HG02759 (cell line): ENCODE results near the gene NFKBIA.
A peak's percentile ranks its signal among the peaks of the same experiment; 100 is the strongest.
"Not testable (repeated sequence)": the region's sequence is repeated elsewhere in the genome, so short reads cannot be mapped to it uniquely, and the experiment has no call there.

Experiments
- ATAC-seq: cut with Tn5 transposase; IDR thresholded peaks from one replicate; pipeline ENCODE4 v1.9.1; 2021; ENCODE audit warnings: mild to moderate bottlenecking, moderate library complexity; ENCODE audit not compliant: unreplicated experiment

NFKBIA gene

DNA sequence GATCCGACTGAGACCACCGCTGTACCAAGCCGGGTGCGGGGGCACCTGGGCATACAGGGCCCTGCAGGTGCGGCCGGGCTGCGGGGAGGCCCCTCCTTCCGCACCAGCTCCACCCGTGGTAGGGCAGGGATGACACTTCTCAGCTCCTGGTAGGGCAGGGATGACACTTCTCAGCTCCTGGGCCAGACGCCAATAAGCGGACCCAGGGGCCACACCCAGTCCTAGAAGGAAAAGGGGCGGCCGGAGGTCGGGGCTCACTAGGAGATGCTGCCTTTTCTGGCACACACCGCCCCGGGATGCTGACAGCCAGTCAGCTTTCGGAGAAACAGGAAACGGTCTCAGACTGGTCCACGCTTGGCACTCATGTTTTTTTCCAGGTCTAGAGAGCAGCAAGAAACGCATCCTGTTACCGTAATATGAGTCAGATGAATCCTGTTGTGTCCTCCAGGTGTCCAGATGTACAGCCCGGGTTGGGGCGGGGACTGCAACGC, 34.8 kb downstream of the NFKBIA start:
- ATAC-seq: no peak

DNA sequence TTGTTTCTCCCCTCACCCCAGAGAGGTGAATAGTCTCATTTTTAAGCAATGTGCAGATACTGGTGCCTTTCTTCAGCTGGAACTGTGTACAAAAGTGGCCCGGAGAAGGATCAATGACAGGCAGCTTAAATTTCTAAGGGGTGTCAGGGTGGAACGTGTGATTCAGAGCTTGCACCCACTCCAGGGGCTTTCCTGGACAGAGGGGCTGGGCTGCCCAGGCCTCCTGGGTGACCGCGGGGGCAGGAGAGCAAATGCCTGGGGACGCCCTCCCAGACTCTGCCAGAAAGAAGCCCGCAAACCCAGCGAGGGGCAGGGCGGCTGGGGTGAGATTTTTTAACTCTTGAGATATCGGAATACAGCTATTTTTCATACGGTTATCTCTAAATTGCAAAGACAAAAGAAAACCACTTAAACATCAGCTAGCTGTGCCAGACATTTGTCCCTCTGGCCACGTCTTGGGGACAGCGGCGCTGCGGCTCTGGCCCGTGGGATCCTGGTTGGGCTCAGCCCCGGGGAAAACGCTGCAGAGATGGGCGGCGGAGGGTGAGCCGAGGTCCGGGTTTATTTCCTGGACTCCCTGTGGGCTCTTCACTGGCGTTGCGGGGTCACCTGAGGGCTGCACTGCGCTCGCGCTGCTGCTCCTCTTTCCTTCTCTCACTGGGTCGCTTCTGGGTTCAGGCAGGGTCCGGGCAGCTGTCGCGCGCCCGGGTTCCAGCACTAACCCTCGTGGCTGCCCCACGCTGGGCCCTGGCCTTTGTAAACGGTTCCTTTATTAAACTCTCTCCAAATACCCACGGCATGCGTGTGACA, 35.8 kb downstream of the NFKBIA start:
- ATAC-seq: no peak

DNA sequence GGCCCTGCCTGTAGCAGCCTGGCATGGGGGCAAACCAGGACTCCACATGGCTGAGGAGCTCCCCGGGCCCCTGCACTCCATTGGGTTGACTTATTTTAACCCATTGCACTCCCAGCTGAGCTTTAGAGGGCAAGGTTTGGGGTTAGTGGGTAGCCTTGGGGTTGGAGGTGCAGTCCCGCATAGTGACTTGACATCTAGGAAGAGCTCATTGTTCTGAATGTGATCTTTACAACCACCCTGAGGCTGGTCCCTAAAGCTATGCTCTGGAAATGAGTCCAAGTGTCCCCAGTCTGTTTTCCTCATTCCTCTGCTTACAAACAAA, 36.4 kb downstream of the NFKBIA start:
- ATAC-seq: no peak

DNA sequence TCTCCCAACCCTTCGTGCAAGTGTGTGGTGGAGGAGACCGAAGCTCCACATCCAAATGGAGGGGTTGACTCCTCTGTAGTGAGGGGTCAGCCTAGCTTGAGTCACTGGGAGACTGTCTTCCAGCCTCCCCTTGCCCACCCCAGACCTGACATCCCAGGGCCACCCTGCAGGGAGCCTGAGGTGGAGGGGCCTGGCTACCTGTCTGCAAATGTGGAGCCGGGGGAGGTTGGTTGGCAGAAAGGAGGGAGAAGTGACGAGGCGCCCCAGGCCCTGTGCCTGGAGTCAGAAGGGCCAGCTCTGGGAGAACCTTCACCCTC, 37.5 kb downstream of the NFKBIA start:
- no peak for ATAC-seq

DNA sequence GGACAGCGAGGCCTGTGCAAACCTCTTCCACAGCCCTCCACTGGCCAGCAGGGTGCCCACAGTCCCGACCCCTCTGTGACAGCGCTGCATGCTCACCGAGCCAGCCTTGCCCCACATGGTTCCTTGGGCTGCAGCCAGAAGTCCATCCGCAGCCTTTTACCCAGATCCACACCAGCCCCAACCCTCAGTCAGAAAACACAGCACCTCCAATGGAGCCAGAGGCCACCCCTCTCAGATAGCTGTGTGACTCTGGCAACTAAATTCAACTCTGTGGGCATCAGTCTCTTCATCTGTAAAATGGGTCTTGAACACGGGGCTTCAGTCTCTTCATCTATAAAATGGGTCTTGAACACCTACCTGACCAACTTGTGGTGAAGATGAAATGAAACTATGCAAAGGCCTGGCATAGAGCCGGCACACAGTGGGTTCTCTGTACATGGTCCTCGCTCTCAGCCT, 38.0 kb downstream of the NFKBIA start:
- ATAC-seq: no peak

DNA sequence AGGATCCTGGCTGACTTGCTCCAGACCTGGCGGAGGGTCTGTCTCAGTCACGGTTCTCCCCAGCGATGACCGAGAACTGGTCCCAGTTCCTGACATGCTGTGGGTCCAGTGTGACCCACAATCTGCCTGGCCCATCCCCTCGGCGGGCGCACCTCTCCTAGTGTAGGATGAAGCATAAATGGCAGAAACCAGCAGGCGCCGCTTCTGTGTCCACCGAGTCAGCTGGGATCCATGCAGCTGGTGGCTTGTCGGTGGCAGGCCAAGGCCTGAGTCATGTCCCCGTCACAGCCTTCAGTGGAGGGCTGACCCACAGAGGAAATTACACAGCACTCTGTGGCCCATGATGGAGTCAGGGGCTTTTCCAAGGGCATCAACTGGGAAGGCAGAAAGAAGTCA, 38.5 kb downstream of the NFKBIA start:
- no peak for ATAC-seq

DNA sequence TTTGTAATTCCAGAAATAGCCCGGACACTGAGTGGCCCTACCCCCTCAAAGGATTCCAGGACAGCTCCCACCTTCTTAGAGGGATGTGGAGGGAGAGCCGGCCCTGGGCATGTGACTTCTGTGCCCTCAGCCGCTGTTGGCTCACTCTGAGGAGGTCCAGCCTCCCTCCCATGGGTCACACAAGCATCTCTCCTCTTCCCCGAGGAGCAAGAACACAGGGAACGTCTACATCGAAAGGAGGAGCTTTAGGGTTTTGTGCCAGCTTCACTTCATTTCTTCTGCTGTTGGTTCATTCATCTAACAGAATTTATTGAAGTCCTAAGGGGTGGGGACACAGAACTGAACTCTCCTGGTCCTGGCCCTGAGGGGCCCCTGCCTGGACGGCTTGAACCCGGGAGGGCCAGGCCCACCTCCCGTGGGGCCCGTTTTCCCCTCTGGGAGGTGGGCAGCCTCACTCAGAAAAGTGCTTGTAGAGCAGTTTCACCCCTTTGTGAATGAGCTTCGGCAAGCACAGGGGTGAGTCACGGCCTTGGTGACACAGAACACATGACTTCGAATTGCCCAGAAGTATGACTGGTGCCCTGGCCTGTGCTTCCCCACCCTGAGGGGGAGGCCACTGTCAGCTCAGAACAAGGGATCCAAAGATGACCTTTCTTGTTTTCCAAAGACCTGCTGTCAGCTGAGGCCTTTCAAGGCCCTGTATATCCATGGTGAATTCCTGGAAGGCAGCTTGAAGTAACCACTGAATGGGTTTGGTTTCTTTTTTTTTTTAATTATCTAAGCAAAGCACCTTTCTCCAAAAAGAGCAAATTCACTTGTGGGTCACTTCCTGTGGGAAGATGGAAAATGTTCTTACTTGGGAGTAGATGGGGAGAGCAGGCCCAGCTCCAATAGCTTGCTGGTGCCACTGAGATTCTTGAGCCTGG, 39.2 kb downstream of the NFKBIA start:
- peak; percentile 54 for ATAC-seq

DNA sequence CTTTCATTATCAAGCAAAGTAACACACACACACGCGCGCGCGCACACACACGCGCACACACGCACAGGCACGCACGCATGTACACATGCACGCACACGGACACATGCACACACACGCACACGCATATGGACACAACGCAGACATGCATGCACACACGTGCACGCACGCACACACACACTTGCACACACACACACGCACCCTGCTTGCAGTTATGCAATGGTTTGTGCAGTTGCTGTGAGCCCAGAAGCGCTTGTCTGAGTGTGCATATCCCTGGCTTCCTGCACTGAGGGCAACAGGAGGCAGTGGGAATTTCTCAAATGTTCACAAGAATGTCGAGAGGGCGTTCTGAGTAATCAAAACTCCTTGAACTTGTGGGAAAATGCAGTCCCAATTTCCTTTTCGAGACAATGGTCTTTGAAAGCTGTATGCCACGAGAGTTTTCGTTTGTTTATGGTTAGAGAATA, 41.6 kb downstream of the NFKBIA start:
- no peak for ATAC-seq

DNA sequence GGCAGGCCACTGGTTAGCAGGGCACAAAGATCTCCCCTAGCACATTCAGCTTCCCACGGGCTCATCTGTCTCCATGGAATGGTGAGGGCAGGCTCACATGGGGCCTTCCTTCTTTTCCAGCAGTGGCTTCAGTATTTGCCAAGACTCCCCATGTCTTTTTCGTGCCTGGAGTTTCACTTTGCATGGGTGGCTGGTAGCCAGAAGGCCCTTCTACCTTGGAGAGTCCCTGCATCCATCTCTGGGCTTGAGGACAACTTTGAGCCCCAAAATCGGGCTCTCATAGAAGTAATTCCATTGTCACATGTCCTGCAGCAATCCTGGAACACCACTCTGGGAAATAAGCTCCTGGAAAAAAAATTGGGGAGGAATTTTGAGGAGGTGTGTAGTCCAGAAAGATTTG, 42.1 kb downstream of the NFKBIA start:
- ATAC-seq: no peak

DNA sequence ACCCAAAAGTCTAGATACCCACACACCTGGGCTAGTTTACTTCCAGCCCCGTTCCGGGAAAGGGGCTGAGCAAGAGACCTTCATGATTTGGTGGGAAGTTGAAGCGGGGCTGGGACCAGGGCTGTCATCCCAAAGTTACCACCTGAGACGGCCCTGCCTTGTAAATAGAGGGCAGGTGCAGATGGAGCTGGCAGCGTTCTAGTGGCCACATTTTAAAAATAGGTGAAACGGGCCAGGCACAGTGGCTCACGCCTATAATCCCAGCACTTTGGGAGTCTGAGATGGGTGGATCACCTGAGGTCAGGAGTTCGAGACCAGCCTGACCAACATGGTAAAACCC, 43.4 kb downstream of the NFKBIA start:
- ATAC-seq: no peak

DNA sequence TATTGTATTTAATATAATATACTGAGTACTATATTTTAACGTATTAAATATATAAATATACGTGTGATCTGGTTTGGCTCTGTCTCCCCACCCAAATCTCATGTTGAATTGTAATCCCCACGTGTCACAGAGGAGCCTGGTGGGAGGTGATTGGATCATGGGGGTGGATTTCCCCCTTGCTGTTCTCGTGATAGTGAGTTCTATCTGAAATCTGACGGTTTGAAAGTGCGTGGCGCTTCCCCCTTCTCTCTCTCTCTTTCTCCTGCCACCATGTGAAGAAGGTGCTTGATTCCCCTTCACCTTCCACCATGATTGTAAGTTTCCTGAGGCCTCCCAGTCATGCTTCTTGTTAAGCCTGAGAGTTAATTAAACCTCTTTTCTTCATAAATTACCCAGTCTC, 44.9 kb downstream of the NFKBIA start:
- ATAC-seq: not testable (repeated sequence)

DNA sequence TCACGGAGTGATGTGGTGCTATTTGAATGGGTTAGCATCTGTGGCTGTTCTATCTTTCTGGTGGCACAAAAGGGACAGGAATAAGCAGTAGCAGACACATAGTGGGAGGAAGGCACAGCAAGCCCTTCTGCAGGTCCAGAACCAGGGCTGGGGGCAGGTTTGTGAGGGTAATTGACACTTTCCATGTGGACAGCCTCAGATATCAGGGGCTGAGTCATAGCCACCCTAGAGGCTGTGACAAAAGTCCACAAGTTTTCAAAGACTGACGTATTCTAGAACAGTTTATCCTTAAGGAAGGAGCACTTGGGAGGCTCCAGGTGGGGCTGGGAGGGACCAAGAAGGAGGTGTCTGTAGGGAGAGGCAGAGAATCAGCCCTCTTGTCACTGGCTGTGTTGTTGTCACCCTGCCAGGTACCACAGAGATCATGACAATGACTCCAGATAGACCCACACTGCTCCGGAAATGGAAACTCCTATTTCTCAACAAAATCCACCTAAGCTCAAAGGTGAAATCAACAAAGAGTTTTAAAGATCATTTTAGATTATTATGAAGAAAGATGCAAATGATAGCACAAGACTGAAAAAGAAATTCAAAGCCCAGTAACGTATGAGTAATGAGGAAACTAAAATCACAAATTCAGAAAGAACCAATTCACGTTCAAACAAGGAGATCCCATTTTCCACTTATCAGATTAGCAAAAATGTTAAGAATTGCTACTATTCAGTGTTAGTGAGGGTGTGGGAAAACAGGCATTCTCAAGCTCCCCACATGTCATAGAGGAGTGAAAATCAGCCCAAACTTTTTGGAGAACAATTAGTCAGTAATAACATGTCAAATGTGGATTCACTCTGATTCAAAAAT, 48.3 kb downstream of the NFKBIA start:
- no peak for ATAC-seq

DNA sequence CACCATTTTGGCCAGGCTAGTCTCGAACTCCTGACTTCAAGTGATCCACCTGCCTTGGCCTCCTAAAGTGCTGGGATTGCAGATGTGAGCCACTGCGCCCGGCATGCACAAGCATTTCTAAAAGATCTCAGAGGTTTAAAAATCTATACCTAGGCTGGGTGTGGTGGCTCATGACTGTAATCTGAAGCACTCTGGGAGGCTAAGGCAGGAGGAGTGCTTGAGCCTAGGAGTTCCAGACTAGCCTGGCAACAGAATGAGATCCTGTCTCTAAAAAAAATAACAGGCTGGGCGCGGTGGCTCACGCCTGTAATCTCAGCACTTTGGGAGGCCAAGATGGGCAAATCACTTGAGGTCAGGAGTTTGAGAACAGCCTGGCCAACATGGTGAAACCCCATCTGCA, 49.3 kb downstream of the NFKBIA start:
- not testable (repeated sequence) for ATAC-seq

DNA sequence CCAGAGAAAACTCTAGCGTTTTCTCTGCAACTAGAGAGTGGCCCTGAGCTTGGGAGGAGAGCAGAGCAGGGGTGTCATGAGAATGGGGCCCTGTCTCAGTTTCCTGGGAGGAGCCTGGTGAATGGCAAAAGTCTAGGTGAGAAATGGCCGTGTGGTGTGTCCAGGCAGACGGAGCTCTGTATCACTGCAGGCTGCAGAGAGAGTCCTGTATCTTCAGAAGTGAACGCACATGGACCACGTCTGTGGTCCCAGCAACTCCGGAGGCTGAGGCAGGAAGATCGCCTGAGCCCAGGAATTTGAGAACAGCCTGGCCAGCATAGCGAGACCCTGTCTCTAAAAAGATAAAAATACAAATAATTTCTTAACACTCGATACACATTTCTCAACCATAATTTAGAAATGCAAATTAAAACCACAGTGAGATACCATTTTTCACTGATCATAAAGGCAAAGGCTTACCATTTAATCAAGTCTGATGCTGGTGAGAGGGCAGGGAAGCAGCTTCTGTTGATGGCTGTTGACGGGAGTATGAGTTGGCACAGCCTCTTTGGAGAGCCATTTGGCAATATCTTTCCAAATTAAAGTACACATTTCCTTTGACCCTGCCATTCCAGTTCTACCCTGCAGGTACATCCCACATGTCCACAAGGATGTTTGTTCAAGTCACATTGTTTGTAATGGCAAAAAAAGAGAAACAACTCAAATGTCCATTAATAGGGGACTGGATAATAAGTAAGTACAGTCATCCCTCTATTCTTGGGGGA, 51.0 kb downstream of the NFKBIA start:
- no peak for ATAC-seq

DNA sequence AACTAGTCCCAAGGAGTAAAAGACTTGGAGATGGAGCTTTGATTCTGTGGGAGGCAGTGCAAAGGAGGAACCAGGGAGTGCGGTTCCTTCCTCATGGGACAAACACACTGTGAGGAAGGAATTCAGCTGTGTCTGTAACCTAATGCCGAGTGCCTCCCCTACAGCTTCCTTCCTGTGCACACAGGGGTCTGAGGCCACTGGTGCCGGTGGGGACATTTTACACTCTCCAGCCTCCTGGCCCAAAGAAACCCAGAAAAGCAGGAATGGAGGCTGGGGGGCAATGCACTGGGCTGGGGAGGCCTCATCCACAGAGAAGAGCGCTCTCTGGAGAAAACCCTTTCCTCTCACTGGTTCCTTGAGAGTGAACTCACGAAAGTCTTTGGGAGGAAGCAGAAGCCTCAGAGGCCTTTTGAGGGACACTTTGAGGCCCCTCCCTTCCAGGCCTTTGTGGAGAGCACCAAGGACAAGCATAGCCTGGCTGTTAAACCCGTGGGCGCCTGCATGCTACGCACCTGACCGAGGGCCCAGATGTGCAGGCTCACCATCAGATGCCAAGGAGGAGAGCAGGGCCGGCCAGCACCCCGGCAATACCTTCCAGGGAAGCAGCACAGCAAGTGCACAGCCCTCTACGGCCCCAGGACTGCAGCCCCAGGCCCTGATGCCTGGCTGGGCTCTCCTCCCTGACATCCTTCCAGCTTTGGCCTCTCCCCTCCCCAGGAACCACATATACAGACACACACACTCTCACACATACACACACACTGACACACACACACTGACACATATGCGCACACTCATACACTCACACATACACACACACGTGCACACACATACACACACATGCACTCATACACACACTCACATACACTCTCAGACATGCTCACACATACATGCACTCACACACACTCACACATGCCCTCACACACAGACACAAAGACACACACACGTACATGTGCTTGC, 52.0 kb downstream of the NFKBIA start:
- ATAC-seq: no peak

DNA sequence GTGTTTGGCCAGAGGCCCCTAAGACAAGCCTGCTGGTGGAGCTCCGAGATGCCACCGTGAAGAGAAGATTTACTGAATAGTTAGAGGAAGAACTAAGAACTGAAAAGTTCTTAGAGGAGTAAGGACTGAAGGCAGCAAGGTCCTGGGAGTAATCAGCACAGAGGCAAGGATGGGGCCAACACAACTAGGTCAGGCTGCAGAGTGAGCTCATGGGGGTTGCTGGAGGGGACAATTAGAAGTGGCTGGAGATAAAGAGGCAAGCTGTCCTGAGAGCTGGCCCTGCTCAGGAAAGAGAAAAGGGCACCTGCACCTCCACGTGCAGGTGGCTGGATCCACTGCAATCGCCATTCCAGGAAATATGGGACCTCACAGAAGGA, 52.7 kb downstream of the NFKBIA start:
- no peak for ATAC-seq
